ENCODE data around the gene NEAT1.

- no peak for TF ChIP-seq CTCF (IDR thresholded peaks at IDR 0.05; ENCODE audit: poor library complexity, severe bottlenecking)
- TF ChIP-seq EP300 (conservative IDR thresholded peaks at IDR 0.05; ENCODE audit: poor library complexity, severe bottlenecking), result no peak
- no peak for TF ChIP-seq EZH2 (IDR thresholded peaks at IDR 0.05; ENCODE audit: borderline replicate concordance, insufficient read depth, low read length, poor library complexity, severe bottlenecking)
These were observed 71.0 kb downstream of the NEAT1 start for GRCh38 chr11:65493367-65494176.

Measured in neural cell (in vitro differentiated cells).